Measurements from ENCODE around the gene COL27A1.

DNA sequence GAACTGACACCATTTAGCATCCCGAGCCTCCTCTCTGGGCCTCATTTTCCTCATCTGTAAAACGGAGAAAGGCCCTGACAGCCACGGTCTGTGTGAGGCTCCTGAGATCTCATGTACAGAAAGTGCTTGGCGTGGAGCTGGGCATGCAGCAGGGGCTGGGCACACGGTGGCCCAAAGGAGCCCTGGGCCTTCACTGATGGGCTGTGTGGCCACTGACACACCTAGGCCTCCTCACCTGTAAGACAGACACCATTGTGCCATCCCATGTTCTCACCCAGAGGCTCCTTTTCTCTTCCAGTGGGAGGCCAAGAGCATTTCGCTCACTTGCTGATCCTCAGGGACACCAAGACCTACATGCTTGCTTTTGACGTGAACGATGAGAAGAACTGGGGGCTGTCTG is 169.2 kb downstream of the COL27A1 start:
- TF ChIP-seq POLR2AphosphoS5 (IDR thresholded peaks at IDR 0.05) (no peak), CTCF (IDR thresholded peaks at IDR 0.05) (no peak), POLR2A (IDR thresholded peaks at IDR 0.05) (no peak)
